GM12872 (cell line): ENCODE measurements around the gene CBFB.

Experiments
- TF ChIP-seq, protein P1 (sequence below): IDR thresholded peaks from 3 replicates; pipeline ENCODE4 v1.5.1; 2011; ENCODE audit warnings: low read depth, mild to moderate bottlenecking, low read length, moderate library complexity; ENCODE audit not compliant: insufficient read depth

The CBFB gene

DNA sequence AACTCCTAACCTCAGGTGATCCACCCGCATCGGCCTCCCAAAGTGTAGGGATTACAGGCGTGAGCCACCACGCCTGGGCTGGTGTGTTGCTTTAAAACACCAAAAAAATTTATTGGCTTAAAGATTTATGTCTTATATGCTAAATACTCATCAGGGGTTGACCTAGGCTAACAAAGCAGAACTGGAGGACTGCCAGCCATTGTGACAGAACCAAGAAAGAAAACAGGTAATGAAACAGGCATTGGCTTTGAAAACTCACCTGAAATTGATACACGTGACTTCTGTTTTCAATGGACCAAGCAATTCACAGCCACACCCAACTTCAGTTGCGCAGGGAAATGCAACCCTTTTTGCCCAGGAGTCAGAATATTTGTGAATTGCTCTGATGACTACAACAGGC lies 75.9 kb downstream of the CBFB start:
- TF ChIP-seq, protein P1, sequence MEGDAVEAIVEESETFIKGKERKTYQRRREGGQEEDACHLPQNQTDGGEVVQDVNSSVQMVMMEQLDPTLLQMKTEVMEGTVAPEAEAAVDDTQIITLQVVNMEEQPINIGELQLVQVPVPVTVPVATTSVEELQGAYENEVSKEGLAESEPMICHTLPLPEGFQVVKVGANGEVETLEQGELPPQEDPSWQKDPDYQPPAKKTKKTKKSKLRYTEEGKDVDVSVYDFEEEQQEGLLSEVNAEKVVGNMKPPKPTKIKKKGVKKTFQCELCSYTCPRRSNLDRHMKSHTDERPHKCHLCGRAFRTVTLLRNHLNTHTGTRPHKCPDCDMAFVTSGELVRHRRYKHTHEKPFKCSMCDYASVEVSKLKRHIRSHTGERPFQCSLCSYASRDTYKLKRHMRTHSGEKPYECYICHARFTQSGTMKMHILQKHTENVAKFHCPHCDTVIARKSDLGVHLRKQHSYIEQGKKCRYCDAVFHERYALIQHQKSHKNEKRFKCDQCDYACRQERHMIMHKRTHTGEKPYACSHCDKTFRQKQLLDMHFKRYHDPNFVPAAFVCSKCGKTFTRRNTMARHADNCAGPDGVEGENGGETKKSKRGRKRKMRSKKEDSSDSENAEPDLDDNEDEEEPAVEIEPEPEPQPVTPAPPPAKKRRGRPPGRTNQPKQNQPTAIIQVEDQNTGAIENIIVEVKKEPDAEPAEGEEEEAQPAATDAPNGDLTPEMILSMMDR: no peak

DNA sequence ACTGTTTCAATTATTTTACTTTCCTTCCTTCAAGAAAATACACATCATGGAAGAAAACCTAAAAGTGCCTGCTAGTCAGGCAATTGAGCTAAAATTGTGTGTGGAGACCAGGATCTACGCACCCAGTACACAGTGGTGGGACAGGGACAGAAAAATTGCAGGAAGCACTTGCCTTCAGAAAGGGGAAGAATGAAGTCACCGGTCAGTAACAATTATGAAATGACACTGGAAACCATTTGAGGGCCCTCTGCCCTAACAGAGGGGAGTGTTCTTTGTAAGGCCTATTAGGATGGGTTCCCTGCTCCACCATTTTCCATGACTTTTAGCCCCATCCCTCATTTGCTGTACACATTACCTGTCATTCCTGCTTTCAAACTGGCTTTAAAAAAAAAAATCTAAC lies 76.3 kb downstream of the CBFB start:
- TF ChIP-seq, protein P1: no peak

DNA sequence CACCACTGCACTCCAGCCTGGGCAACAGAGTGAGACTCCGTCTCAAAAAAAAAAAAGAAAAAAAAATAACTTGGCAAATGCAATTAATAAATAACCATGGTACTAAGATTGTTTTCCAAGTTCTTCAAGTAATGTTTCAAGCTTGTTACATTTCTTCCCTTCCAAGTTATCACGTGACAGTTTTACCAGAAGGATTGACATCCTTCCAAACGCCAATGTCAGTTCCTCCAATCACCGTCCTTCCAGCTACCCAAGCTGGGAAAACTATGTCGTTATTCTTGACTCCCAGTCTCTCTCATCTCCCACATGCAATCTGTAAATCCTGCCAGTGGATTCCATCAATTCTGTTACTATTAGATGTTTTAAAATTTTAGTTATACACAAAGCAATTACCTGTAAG lies 76.9 kb downstream of the CBFB start:
- TF ChIP-seq, protein P1: no peak

DNA sequence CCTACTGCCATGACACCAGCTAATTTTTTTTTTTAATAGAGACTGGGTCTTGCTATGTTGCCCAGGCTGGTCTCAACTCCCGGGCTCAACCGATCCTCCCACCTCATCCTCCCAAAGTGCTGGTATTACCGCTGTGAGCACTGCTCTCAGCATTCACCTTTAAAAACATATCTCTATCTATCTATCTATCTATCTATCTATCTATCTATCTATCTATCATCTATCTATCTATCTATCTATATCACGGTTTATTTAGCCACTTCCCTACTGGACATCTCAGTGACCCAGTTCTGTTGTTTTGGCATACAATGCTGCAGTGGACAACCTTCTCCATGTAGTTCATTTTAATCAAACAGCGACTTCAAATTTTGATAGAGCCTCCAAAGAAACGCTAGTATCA lies 79.5 kb downstream of the CBFB start:
- TF ChIP-seq, protein P1: no peak

DNA sequence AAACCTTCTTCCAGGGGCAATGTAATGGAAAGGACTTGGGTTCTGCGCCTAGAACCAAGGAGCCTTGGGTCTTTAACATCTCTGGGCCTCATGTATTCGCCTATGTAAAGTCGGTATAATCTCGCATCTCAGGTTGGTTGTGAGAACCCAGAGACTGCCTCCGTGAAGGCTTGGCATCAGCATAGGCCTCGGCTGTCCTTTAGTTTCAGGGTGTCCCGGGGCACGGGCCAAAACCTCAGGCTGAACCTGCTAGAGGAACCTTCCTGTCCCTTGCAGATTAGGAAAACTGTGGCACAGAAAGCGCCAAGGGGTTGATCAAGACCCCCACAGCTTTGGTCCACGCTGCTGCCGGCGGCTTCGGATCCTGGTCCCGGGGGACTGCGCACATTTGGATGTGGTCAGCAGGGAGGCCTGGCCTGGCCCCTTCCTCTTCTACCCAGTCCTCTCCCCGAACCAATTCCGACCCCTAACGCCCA lies 80.0 kb downstream of the CBFB start:
- TF ChIP-seq, protein P1: no peak

DNA sequence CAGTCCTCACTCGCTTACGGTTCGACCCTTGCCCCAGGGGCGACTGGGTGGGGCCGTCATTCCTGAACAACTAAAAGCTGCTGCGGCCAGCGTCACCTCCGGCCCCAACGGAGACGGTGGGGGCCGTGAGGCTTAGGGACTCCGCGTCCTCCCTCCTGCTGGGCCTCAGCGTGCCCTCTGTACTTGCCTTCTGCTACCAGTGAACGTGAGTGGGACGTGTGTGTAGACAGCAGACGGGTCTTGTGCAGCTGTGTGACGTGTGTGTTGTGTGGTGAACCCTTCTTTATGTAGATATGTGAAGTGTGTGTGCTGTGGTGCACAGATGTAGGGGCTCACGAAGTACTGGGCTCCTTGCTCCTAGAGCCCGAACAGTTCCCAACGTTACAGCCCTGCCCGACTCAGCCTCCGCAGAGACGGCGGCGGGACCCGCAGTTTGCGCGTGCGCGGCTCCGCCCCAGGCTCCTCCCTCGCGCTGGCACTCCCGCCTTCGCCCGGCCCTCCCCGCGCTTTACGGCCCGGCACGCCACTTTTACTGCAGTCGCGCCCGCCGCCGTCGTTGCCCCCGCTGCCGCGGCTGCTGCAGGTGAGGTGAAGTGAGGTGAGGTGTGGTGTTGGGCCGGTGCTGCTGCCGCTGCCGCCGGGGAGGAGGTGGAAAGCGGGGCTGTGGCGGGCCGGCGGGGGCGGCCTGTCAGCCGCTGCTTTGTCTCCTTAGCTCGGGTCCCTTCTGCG lies 80.6 kb downstream of the CBFB start, which contains the start of gene PHAF1:
PHAF1 (plus strand) TSS at position 535 of the 729 bp plus-strand sequence. CDS start 235 bp downstream, outside the sequence.
- TF ChIP-seq, protein P1: no peak

DNA sequence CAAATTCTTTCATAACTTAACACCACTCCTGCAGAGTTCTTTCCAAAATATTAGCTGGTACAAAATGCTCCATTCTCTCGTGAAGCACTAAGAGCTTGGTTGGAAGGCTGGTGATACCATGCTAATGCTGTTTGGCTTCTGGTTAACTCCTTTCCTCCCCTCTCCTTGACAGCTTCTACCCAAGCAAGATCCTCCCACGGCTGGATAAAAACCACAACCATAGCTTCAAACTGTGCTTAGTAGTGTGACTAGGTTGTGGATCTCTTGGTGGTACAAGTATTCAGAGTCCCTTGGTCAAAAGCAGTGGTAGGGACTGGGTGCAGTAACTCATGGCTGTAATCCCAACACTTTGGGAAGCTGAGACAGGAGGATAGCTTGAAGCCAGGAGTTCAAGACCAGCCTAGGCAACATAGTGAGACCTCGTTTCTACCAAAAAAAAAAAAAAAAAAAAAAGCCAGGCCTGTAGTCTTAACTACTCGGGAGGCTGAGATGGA lies 83.0 kb downstream of the CBFB start:
- TF ChIP-seq, protein P1: no peak
